Breast epithelium (tissue), 3 donors: Measurements from ENCODE around the gene SLC35F3.

ENCODE experiments used
- POLR2A ChIP-seq: fragments of 450-650 bp; IDR thresholded peaks from one replicate; pipeline ENCODE4 v1.6.1; 2016; ENCODE audit warnings: antibody characterized with exemption, mild to moderate bottlenecking, moderate library complexity
- POLR2AphosphoS5 ChIP-seq, 3 donors: sonication (generic); formaldehyde crosslinking; IDR thresholded peaks; one replicate each; pipeline ENCODE4 v1.6.1; 2017; ENCODE audit warnings: antibody characterized with exemption in 3 of 3
- TF ChIP-seq, protein P1 (sequence below), 3 donors: fragments of 450-650 bp; IDR thresholded peaks; one replicate each; pipeline ENCODE4 v1.5.1; 2016 to 2017; ENCODE audit warnings: antibody characterized with exemption in 3 of 3, mild to moderate bottlenecking in 3 of 3, moderate library complexity in 3 of 3

GRCh38 chr1:233975486-233975885 lies 71.0 kb downstream of the SLC35F3 start:
- TF ChIP-seq POLR2A = no peak
- TF ChIP-seq, protein P1, sequence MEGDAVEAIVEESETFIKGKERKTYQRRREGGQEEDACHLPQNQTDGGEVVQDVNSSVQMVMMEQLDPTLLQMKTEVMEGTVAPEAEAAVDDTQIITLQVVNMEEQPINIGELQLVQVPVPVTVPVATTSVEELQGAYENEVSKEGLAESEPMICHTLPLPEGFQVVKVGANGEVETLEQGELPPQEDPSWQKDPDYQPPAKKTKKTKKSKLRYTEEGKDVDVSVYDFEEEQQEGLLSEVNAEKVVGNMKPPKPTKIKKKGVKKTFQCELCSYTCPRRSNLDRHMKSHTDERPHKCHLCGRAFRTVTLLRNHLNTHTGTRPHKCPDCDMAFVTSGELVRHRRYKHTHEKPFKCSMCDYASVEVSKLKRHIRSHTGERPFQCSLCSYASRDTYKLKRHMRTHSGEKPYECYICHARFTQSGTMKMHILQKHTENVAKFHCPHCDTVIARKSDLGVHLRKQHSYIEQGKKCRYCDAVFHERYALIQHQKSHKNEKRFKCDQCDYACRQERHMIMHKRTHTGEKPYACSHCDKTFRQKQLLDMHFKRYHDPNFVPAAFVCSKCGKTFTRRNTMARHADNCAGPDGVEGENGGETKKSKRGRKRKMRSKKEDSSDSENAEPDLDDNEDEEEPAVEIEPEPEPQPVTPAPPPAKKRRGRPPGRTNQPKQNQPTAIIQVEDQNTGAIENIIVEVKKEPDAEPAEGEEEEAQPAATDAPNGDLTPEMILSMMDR (IDR thresholded peaks at IDR 0.05) = no peak
- TF ChIP-seq POLR2AphosphoS5 (IDR thresholded peaks at IDR 0.05) = no peak
